Esophagus (tissue), 2 donors: ENCODE measurements around the gene EPHB4. TPM values are rescaled to one million over a fixed set of nuclear protein-coding genes. Genes with fewer than 3 reads are reported as not detected.
"Not testable (repeated sequence)": the region's sequence is repeated elsewhere in the genome, so short reads cannot be mapped to it uniquely, and the experiment has no call there.

Experiments
- H3K27ac ChIP-seq, 2 donors: one replicate each; pipeline ENCODE4 v1.5.1; 2013; ENCODE audit warnings: low read depth in 2 of 2, mild to moderate bottlenecking in 2 of 2, inconsistent platforms in 1 of 2, low read length in 1 of 2, moderate library complexity in 1 of 2
- H3K27me3 ChIP-seq, 2 donors: one replicate each; pipeline ENCODE4 v1.6.1; 2013; ENCODE audit warnings: low read length in 2 of 2, control low read depth in 1 of 2, mild to moderate bottlenecking in 1 of 2; ENCODE audit not compliant: insufficient read depth in 2 of 2, control insufficient read depth in 1 of 2
- H3K36me3 ChIP-seq, 2 donors: one replicate each; pipeline ENCODE4 v1.6.1; 2013; ENCODE audit warnings: low read length in 1 of 2; ENCODE audit not compliant: control insufficient read depth in 2 of 2, insufficient read depth in 2 of 2
- H3K4me1 ChIP-seq, 2 donors: one replicate each; pipeline ENCODE4 v1.6.1; 2013; ENCODE audit warnings: low read length in 1 of 2; ENCODE audit not compliant: control insufficient read depth in 2 of 2, insufficient read depth in 2 of 2
- H3K4me3 ChIP-seq, 2 donors: one replicate each; pipeline ENCODE4 v1.5.1; 2013; ENCODE audit warnings: low read length in 2 of 2, mild to moderate bottlenecking in 2 of 2, low read depth in 1 of 2, moderate library complexity in 1 of 2
- H3K9me3 ChIP-seq, 2 donors: one replicate each; pipeline ENCODE4 v1.6.1; 2013; ENCODE audit warnings: mild to moderate bottlenecking in 2 of 2, low read depth in 1 of 2, low read length in 1 of 2, moderate library complexity in 1 of 2; ENCODE audit not compliant: control insufficient read depth in 2 of 2, insufficient read depth in 1 of 2
- WGBS, 2 donors: extraction: QIAGEN DNeasy Blood & Tissue Kit; methylation state at CpG; one replicate each; pipeline ENCODE4 v1.1.7; 2013; 5-methylcytosine and 5-hydroxymethylcytosine counted together
- polyA plus RNA-seq, 2 donors: library from polyadenylated mRNA; stranded (reverse); fragments of 200-250 nt; gene quantifications; one replicate each; pipeline ENCODE4 v1.2.3, GENCODE V29; 2013
- donor health status: healthy with polysubstance abuse.
- donor health status: Bipolar disorder and iron deficiency.

Gene EPHB4
- polyA plus RNA-seq, 2 donors: 12.8 to 15.7 TPM

DNA sequence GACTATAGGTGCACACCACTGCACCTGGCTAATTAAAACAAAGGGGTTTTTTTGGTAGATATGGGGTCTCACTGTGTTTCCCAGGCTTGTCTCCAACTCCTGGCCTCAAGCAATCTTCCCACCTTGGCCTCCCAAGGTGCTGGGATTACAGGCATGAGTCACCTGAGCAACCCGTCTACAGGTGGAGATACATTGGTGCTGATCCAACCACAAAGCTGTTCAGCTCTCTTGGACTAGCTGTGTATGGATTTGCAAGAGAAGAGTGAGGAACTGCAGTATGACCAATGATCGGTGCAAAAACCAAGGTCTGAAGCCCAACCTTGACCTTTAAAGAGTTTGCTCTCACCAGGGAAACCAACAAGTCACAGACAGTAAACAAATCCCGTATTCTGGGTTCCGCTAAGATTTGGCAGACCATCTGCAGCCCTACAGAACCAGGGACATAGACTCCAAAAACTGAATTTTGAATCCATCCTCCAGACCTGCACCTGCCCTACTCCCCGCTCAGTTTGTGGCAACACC is 18.9 kb downstream of the EPHB4 start:
- Histone ChIP-seq H3K36me3 (peaks cover 20 to 27% of the 10 kb centered on the region in 2 donors), H3K27ac (no peak overlapping the region), H3K9me3 (no peaks in the 10 kb centered on the region), H3K4me1 (peaks cover 0 to 2% of the 10 kb centered on the region in 2 donors), H3K27me3 (no peaks in the 10 kb centered on the region), H3K4me3 (no peak overlapping the region)
- WGBS, 2 donors: 45 to 61% methylated on average over 5 of the region's 5 CpGs

DNA sequence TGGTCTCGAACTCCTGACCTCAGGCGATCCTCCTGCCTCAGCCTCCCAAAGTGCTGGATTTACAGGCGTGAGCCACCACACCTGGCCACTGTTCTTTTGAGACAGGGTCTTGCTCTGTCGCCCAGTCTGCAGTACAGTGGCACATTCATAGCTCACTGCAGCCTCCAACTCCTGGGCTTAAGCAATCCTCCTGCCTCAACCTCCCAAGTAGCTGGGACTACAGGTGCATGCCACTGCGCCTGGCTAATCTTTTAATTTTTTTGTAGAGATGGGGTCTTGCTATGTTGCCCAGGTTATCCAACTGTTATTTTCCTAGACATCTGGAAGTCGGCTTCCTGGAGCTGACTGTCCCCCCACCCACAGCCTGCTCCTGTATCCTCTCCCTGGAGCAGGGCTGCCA is 20.4 kb downstream of the EPHB4 start:
- H3K9me3 ChIP-seq, H3K27ac ChIP-seq, H3K4me3 ChIP-seq, H3K27me3 ChIP-seq: not testable (repeated sequence)
- WGBS, 2 donors: 96 to 98% methylated on average over 6 of the region's 6 CpGs
- peaks cover 3 to 12% of the 10 kb centered on the region in 2 donors for H3K4me1 ChIP-seq
- H3K36me3 ChIP-seq: peaks cover 13 to 18% of the 10 kb centered on the region in 2 donors

GRCh38 chr7:100806276-100806675 is 21.0 kb downstream of the EPHB4 start:
- Histone ChIP-seq H3K36me3 (peaks cover 13 to 17% of the 10 kb centered on the region in 2 donors), H3K4me1 (peaks cover 4 to 14% of the 10 kb centered on the region in 2 donors), H3K27me3 (no peaks in the 10 kb centered on the region), H3K4me3 (no peak overlapping the region), H3K27ac (no peak overlapping the region), H3K9me3 (no peaks in the 10 kb centered on the region)
- WGBS, 2 donors: 88% methylated on average over 9 of the region's 9 CpGs

DNA sequence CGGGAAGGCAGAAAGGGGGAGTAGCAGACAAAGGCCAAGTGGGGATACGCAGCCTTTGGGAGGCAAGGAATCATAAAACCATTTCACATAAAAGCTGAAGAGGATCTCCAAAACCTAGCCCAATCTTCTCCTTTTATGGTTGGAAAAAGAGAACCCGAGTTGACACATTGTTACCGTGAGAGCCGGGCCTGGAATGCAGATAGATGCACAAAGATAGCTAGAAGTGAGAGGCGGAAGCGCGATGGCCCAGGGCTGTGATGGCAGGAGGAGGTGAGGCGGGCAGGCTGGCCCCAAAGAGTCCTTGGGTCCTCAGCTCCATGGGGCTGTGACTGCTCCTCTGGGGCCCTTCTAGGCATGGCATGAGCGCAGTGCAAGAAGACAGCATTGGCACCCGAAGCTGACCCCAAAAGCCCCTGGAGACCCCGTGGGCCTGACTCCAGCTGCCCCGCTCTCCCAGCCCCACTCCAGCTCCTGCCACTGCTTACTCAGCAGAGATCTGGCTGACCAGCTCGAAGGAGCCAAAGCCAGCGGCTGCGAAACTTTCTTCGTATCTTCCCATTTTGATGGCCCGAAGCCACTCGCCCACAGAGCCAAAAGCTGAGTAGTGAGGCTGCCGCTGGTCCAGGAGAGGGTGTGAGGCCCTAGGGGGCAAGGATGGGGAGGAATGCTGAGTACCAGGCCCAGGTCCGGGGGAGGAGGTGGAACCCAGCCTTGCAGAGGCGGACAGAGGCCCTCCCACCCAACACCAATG is 22.5 kb downstream of the EPHB4 start:
- Histone ChIP-seq H3K27me3 (no peaks in the 10 kb centered on the region), H3K27ac (no peak overlapping the region), H3K4me1 (peaks cover 4 to 17% of the 10 kb centered on the region in 2 donors), H3K4me3 (no peak overlapping the region), H3K9me3 (no peaks in the 10 kb centered on the region), H3K36me3 (peaks cover 13 to 16% of the 10 kb centered on the region in 2 donors)
- 86% methylated on average over 22 of the region's 22 CpGs for WGBS, 2 donors

DNA sequence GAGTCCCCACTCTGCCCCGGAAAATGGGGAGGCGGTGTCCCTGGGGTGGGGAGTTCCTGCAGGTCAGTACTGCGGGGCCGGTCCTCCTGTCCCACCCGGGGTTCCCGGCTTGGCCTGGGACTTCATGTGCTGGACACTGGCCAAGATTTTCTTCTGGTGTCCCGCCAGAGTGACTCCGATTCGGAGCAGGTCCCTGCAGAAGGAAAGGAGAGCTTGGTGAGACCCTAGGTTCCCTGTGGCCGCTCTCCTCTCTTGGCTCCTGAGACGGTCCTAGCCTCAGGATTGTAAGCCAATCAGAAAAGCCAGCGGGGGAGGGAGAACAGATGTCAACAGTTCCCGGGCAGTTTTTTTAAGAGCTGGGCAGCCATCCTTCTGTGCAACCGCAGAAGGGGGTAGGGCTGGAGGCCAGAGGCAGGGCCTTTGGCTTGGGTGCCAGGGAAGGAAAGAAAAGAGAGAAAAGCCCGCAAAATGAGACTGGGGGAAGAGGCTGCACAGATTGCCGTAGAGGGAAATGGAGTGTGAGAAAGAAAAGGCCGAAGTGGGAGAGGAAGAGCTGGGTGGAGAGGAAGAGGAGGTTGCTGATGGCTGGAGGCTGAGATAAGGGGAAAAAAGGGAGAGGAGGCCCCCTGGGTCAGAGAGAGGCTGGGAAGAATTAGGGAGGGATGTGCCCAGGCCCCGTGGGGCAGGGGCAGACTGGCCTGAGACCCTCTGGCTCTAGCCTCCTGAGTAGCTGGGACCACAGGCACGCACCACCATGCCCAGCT is 23.7 kb downstream of the EPHB4 start:
- 20 to 21% methylated on average over 19 of the region's 19 CpGs for WGBS, 2 donors
- peaks cover 4 to 15% of the 10 kb centered on the region in 2 donors for H3K4me1 ChIP-seq
- peak overlapping the region; percentile 73 to 76 for H3K27ac ChIP-seq
- H3K9me3 ChIP-seq: no peaks in the 10 kb centered on the region
- no peak overlapping the region for H3K4me3 ChIP-seq
- H3K36me3 ChIP-seq: peaks cover 13 to 14% of the 10 kb centered on the region in 2 donors
- no peaks in the 10 kb centered on the region for H3K27me3 ChIP-seq

GRCh38 chr7:100802951-100803350 is 24.4 kb downstream of the EPHB4 start:
- no peaks in the 10 kb centered on the region for H3K9me3 ChIP-seq
- peaks cover 13 to 14% of the 10 kb centered on the region in 2 donors for H3K36me3 ChIP-seq
- peaks cover 4 to 15% of the 10 kb centered on the region in 2 donors for H3K4me1 ChIP-seq
- 36 to 43% methylated on average over 4 of the region's 4 CpGs for WGBS, 2 donors
- H3K27ac ChIP-seq: peak overlapping the region; percentile 73 to 76
- H3K4me3 ChIP-seq: no peak overlapping the region
- no peaks in the 10 kb centered on the region for H3K27me3 ChIP-seq

GRCh38 chr7:100801833-100802568 is 25.3 kb downstream of the EPHB4 start:
- peaks cover 4 to 15% of the 10 kb centered on the region in 2 donors for H3K4me1 ChIP-seq
- H3K27me3 ChIP-seq: no peaks in the 10 kb centered on the region
- no peaks in the 10 kb centered on the region for H3K9me3 ChIP-seq
- no peak overlapping the region for H3K4me3 ChIP-seq
- H3K27ac ChIP-seq: peak overlapping the region; percentile 3 to 66
- WGBS, 2 donors: 19 to 34% methylated on average over 17 to 18 of the region's 18 CpGs
- peaks cover 8 to 11% of the 10 kb centered on the region in 2 donors for H3K36me3 ChIP-seq

- 20 to 21% methylated on average over 14 of the region's 14 CpGs for WGBS, 2 donors
- no peak overlapping the region for H3K27ac ChIP-seq
These were observed 28.1 kb downstream of the EPHB4 start for GRCh38 chr7:100799037-100799896.

More at GRCh38 chr7:100799037-100799896, 28.1 kb downstream of the EPHB4 start:
- H3K27me3 ChIP-seq: no peaks in the 10 kb centered on the region
- no peak overlapping the region for H3K4me3 ChIP-seq
- peaks cover 4 to 15% of the 10 kb centered on the region in 2 donors for H3K4me1 ChIP-seq
- H3K9me3 ChIP-seq: no peaks in the 10 kb centered on the region
- no peaks in the 10 kb centered on the region for H3K36me3 ChIP-seq
